Iris pigment epithelial cell (primary cell): ENCODE data around the gene BLVRA.
"Not testable (repeated sequence)": the region's sequence is repeated elsewhere in the genome, so short reads cannot be mapped to it uniquely, and the experiment has no call there.

Source experiments
- DNase-seq: peaks from one replicate; pipeline ENCODE4 v3.0.0-alpha.2; 2011; ENCODE audit warnings: low read depth

The BLVRA gene

GRCh38 chr7:43810195-43810941, 51.9 kb downstream of the BLVRA start:
- not testable (repeated sequence) for DNase-seq

GRCh38 chr7:43815373-43815772, 56.9 kb downstream of the BLVRA start:
- DNase-seq: no peak

- not testable (repeated sequence) for DNase-seq
Observed at GRCh38 chr7:43816046-43816797, 57.7 kb downstream of the BLVRA start.

GRCh38 chr7:43823425-43823824, 64.9 kb downstream of the BLVRA start:
- DNase-seq: not testable (repeated sequence)

- no peak for DNase-seq
Observed at GRCh38 chr7:43823941-43824340, 65.5 kb downstream of the BLVRA start.

GRCh38 chr7:43824513-43824912, 66.0 kb downstream of the BLVRA start:
- not testable (repeated sequence) for DNase-seq

- DNase-seq: no peak
Observed at GRCh38 chr7:43824963-43825362, 66.5 kb downstream of the BLVRA start.

- no peak for DNase-seq
Observed at GRCh38 chr7:43825391-43825808, 66.9 kb downstream of the BLVRA start.

- not testable (repeated sequence) for DNase-seq
Observed at GRCh38 chr7:43830917-43831316, 72.4 kb downstream of the BLVRA start.

- peak; percentile 42 for DNase-seq
Observed at GRCh38 chr7:43834463-43835251, 76.2 kb downstream of the BLVRA start.

- DNase-seq: no peak
Observed at GRCh38 chr7:43838201-43838658, 79.8 kb downstream of the BLVRA start.

GRCh38 chr7:43843296-43843695, 84.8 kb downstream of the BLVRA start:
- DNase-seq: no peak

GRCh38 chr7:43844257-43844656, 85.8 kb downstream of the BLVRA start:
- DNase-seq: no peak

- DNase-seq: no peak
Observed at GRCh38 chr7:43844662-43845061, 86.2 kb downstream of the BLVRA start.

- DNase-seq: no peak
Observed at GRCh38 chr7:43847496-43847895, 89.0 kb downstream of the BLVRA start.

- no peak for DNase-seq
Observed at GRCh38 chr7:43849047-43849446, 90.6 kb downstream of the BLVRA start.

GRCh38 chr7:43850348-43851116, 92.1 kb downstream of the BLVRA start:
- DNase-seq: no peak

GRCh38 chr7:43851805-43852204, 93.3 kb downstream of the BLVRA start:
- DNase-seq: no peak

- no peak for DNase-seq
Observed at GRCh38 chr7:43855176-43855575, 96.7 kb downstream of the BLVRA start.

- no peak for DNase-seq
Observed at GRCh38 chr7:43856316-43856715, 97.8 kb downstream of the BLVRA start.
